CD14-positive monocyte (primary cell): ENCODE results near the gene NINJ1. TPM values are rescaled to one million over a fixed set of nuclear protein-coding genes. Genes with fewer than 3 reads are reported as not detected.

Experiments
- DNase-seq, 3 donors: peaks; one replicate each; pipeline ENCODE4 v3.0.0-alpha.2; 2011 to 2022
- H2AFZ ChIP-seq: 2 replicates; pipeline ENCODE4 v1.6.0; 2012; ENCODE audit warnings: mild to moderate bottlenecking, low read depth, low read length, inconsistent platforms; ENCODE audit not compliant: insufficient read depth, poor library complexity, severe bottlenecking
- H3K27ac ChIP-seq, 2 donors: 1 replicate in 1 of 2; 2 replicates in 1 of 2; pipeline ENCODE4 v1.5.1; 2012 to 2013; ENCODE audit warnings: low read length in 2 of 2, control low read depth in 1 of 2, inconsistent platforms in 1 of 2, low read depth in 1 of 2, mild to moderate bottlenecking in 1 of 2
- H3K27me3 ChIP-seq, 2 donors: one replicate each; pipeline versions ENCODE4 v1.6.0 to v1.6.1; 2011 to 2013; ENCODE audit warnings: low read length in 2 of 2; ENCODE audit not compliant: control insufficient read depth in 2 of 2, insufficient read depth in 2 of 2
- H3K36me3 ChIP-seq, 2 donors: replicated peaks in 1 of 2; 1 replicate in 1 of 2; 2 replicates in 1 of 2; pipeline versions ENCODE4 v1.5.1 to v1.6.1; 2012 to 2013; ENCODE audit warnings: low read length in 2 of 2, control low read depth in 1 of 2, inconsistent platforms in 1 of 2, mild to moderate bottlenecking in 1 of 2; ENCODE audit not compliant: insufficient read depth in 2 of 2, control insufficient read depth in 1 of 2
- H3K4me1 ChIP-seq, 2 donors: 1 replicate in 1 of 2; 2 replicates in 1 of 2; pipeline versions ENCODE4 v1.5.1 to v1.6.1; 2012 to 2013; ENCODE audit warnings: low read length in 2 of 2, control low read depth in 1 of 2, inconsistent platforms in 1 of 2, mild to moderate bottlenecking in 1 of 2, moderate library complexity in 1 of 2; ENCODE audit not compliant: insufficient read depth in 2 of 2, control insufficient read depth in 1 of 2
- H3K4me2 ChIP-seq: replicated peaks from 2 replicates; pipeline ENCODE3; 2012; ENCODE audit warnings: low read length, moderate library complexity, mild to moderate bottlenecking; ENCODE audit not compliant: poor library complexity, severe bottlenecking; ENCODE audit errors: extremely low read depth
- H3K4me3 ChIP-seq, 3 experiments: fragments of 200-600 bp in 1 of 3; sonication (generic) in 1 of 3; replicated peaks in 1 of 3; 1 replicate in 2 of 3; 2 replicates in 1 of 3; pipeline ENCODE4 v1.5.1; 2011 to 2013; ENCODE audit warnings: low read length in 3 of 3, mild to moderate bottlenecking in 3 of 3, control low read depth in 2 of 3, low read depth in 2 of 3, inconsistent platforms in 1 of 3, moderate library complexity in 1 of 3
- H3K79me2 ChIP-seq: 2 replicates; pipeline ENCODE4 v1.6.0; 2012; ENCODE audit warnings: mild to moderate bottlenecking, control low read depth, inconsistent platforms, low read length, moderate library complexity; ENCODE audit not compliant: insufficient read depth
- H3K9ac ChIP-seq: 2 replicates; pipeline ENCODE4 v1.6.0; 2017; ENCODE audit warnings: low read length, mild to moderate bottlenecking; ENCODE audit not compliant: insufficient read depth, poor library complexity, severe bottlenecking
- H3K9me3 ChIP-seq, 2 donors: replicated peaks in 1 of 2; 1 replicate in 1 of 2; 2 replicates in 1 of 2; pipeline versions ENCODE4 v1.5.1 to v1.6.1; 2012 to 2013; ENCODE audit warnings: low read length in 2 of 2, control low read depth in 1 of 2; ENCODE audit not compliant: control insufficient read depth in 1 of 2, insufficient read depth in 1 of 2
- H4K20me1 ChIP-seq: 2 replicates; pipeline ENCODE4 v1.6.0; 2012; ENCODE audit warnings: mild to moderate bottlenecking, low read length, control low read depth, moderate library complexity; ENCODE audit not compliant: insufficient read depth
- H3K27ac Mint-ChIP-seq, 7 donors: one replicate each; pipeline ENCODE4 v1.8.0; 2020; ENCODE audit warnings: mild to moderate bottlenecking in 7 of 7, mixed read lengths in 7 of 7, moderate library complexity in 6 of 7, inconsistent platforms in 2 of 7
- H3K27me3 Mint-ChIP-seq, 3 donors: one replicate each; pipeline ENCODE4 v1.8.0; 2021 to 2022; ENCODE audit warnings: low read depth in 3 of 3, mild to moderate bottlenecking in 3 of 3, mixed read lengths in 3 of 3, moderate library complexity in 3 of 3, inconsistent platforms in 1 of 3
- H3K36me3 Mint-ChIP-seq, 2 donors: one replicate each; pipeline ENCODE4 v1.8.0; 2020; ENCODE audit warnings: mixed read lengths in 2 of 2, inconsistent platforms in 1 of 2, mild to moderate bottlenecking in 1 of 2
- H3K4me1 Mint-ChIP-seq: one replicate; pipeline ENCODE4 v1.8.0; 2020; ENCODE audit warnings: mild to moderate bottlenecking, mixed read lengths
- H3K4me3 Mint-ChIP-seq, 2 donors: one replicate each; pipeline ENCODE4 v1.8.0; 2020; ENCODE audit warnings: mild to moderate bottlenecking in 2 of 2, mixed read lengths in 2 of 2, moderate library complexity in 1 of 2
- H3K9me3 Mint-ChIP-seq, 7 donors: one replicate each; pipeline ENCODE4 v1.8.0; 2020 to 2022; ENCODE audit warnings: mixed read lengths in 7 of 7, mild to moderate bottlenecking in 6 of 7, moderate library complexity in 6 of 7, inconsistent platforms in 2 of 7
- CTCF ChIP-seq: fragments of 200-600 bp; IDR thresholded peaks from one replicate; pipeline ENCODE4 v1.8.0; 2022; ENCODE audit warnings: antibody characterized with exemption, mild to moderate bottlenecking
- WGBS: methylation state at CpG from one replicate; pipeline ENCODE4 v1.1.5; 2013; ENCODE audit warnings: missing lambda C conversion rate; ENCODE audit not compliant: insufficient coverage; 5-methylcytosine and 5-hydroxymethylcytosine counted together
- intact Hi-C, 2 donors: fragments of 100-400 bp; cut with micrococcal nuclease; formaldehyde crosslinking; loops; one replicate each; pipeline versions ENCODE4 v1.15.0 to v1.15.1; 2023
- polyA plus RNA-seq, 3 donors: library from polyadenylated mRNA; depleted of rRNA in 1 of 3; unstranded in 2 of 3; stranded (reverse) in 1 of 3; fragments of 300-500 nt in 2 of 3; fragments of >200 nt in 1 of 3; fragmentation: Illumina TruSeq in 2 of 3; gene quantifications; 1 replicate in 2 of 3; 2 replicates in 1 of 3; pipeline ENCODE4 v1.2.3, GENCODE V29; 2012 to 2021

NINJ1 gene
- polyA plus RNA-seq, 3 donors = 290 to 610 (median 469) TPM

DNA sequence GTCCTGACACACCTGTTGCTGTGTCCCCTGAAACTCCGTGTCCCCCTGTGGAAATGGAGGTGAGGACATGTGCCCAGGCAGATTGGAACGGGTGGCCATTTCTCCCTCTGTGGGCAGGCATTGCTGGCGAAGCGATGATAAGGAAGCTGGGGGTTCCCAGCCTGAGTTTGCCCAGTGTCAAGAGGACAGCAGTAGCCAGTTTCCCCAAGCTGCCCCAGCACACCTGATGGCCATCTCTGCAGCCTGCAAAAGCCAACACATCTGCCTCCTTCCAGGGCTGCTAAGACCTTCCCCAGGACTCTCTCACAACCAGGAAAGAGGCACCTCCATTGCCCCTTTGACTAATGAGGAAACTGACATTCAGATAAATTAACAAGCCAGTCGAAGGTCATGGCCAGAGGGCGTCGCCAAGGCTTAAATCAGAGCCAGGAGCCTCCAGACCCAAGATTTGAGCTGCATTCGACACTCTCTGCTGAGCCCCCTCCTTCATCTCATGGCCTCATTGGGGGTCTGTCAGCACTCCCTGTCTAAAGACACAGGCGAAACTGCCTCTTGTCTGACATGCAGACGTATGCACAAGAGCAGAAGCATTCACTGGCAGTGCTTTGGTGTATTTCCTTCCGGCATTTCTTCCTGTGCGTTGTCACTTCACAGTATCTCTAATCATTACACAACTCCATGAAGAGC, 39.5 kb upstream of the NINJ1 start:
- Histone ChIP-seq H3K27me3 (peaks cover 0 to 4% of the 10 kb centered on the region in 2 donors), H3K79me2 (no peaks in the 10 kb centered on the region), H3K27ac (peak overlapping the region; percentile 24 to 59), H4K20me1 (no peaks in the 10 kb centered on the region), H3K9ac (no peak overlapping the region), H3K36me3 (no peaks in the 10 kb centered on the region), H3K4me1 (peaks cover 9 to 11% of the 10 kb centered on the region in 2 donors), H3K4me3 (no peak overlapping the region), H2AFZ (peak overlapping the region; percentile 31), H3K4me2 (peak overlapping the region; percentile 11), H3K9me3 (no peaks in the 10 kb centered on the region)
- intact Hi-C loops = no loop called here
- Mint-ChIP-seq H3K4me3 (peak overlapping the region in 1 of 2 donors; percentile 51), H3K27me3 (peaks cover 7 to 33% (median 25%) of the 10 kb centered on the region in 3 donors), H3K9me3 (no peaks in the 10 kb centered on the region), H3K4me1 (peaks cover 13% of the 10 kb centered on the region), H3K36me3 (no peaks in the 10 kb centered on the region), H3K27ac (peak overlapping the region; percentile 13 to 85 (median 61))
- WGBS = 68% methylated on average over 12 of the region's 12 CpGs
- DNase-seq = peak; percentile 21 to 47 (median 44)
- TF ChIP-seq CTCF = no peak

DNA sequence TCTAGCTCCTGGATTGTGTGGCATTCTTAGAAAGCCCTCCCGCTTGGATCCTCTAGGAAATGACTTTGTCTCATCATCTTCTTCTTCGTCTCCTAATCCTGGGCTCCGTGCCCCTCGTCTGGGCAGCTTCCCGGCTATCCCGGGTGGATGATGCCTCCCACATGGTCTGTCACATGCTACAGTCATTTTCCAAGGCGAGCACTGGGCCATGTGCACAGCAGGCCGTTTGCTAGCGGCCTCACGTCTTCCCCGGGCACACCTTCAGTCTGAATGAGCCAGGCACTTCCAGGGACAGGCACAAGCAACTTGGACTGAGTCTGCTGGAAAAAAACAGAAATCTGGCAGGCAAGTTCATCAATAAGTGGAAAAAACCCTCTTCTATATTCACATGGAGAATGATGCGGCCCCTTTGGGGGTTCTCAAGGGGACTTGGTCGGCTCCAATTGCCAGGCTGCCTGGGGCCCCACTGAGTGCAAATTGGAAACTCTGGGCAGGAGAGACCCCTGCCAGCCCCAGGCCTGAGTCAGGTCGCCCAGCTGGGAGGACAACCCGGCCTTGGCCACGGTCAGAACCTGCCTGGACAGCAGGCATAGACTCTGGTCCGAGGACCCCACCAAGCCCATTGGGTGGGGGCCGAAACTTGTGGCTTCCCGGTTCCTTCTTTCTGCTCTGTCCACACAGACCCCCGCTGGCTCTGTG, 38.8 kb upstream of the NINJ1 start:
- peak overlapping the region; percentile 24 to 59 for H3K27ac ChIP-seq
- H3K27me3 ChIP-seq = peaks cover 0 to 4% of the 10 kb centered on the region in 2 donors
- Mint-ChIP-seq H3K36me3 (no peaks in the 10 kb centered on the region), H3K27me3 (peaks cover 8 to 39% (median 25%) of the 10 kb centered on the region in 3 donors), H3K9me3 (no peaks in the 10 kb centered on the region), H3K4me1 (peaks cover 13% of the 10 kb centered on the region), H3K4me3 (no peak overlapping the region), H3K27ac (peak overlapping the region in 2 of 7 donors; percentile 18 to 61)
- no peak overlapping the region for H2AFZ ChIP-seq
- H3K4me3 ChIP-seq = no peak overlapping the region
- no peaks in the 10 kb centered on the region for H4K20me1 ChIP-seq
- no peaks in the 10 kb centered on the region for H3K79me2 ChIP-seq
- H3K9me3 ChIP-seq = no peaks in the 10 kb centered on the region
- TF ChIP-seq CTCF = no peak
- no peaks in the 10 kb centered on the region for H3K36me3 ChIP-seq
- WGBS = 94% methylated on average over 20 of the region's 20 CpGs
- intact Hi-C loops = no loop called here
- DNase-seq = no peak
- H3K4me2 ChIP-seq = peak overlapping the region; percentile 11
- H3K9ac ChIP-seq = no peak overlapping the region
- peaks cover 9 to 11% of the 10 kb centered on the region in 2 donors for H3K4me1 ChIP-seq
